OCI-LY3 (cell line): ENCODE results near the gene RASD1.

Experiments
- EZH2phosphoT487 ChIP-seq: fragments of 200-600 bp; shearing (Covaris generic); IDR thresholded peaks from 2 replicates; pipeline ENCODE4 v1.6.1; 2018; ENCODE audit warnings: antibody characterized with exemption, mixed run types, low read depth
- TF ChIP-seq, protein P1 (sequence below): fragments of 200-600, 300-600 bp; sonication (generic); IDR thresholded peaks from 2 replicates; pipeline ENCODE4 v1.5.1; 2014; ENCODE audit warnings: antibody characterized with exemption, low read length, low read depth

DNA sequence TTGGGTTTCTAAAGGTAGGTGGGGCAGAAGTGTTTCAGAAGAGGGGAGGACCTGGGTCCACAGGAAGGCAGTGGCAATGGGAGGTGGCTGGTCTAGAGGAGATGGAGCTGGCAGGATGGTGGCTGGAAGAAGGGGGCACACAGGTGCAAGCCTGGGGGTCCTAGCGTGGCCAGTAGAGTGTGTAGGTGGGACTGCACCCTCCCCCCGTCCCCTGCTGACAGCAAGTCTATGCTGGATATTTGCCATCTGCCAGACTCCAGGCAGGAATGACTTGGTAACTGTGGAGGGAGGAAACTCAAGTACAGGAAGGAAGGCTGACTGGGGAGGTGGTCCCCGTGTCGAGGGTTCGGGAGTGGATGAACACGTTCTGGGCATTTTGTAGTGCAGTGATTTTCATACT is 10.8 kb downstream of the RASD1 start:
- TF ChIP-seq, protein P1, sequence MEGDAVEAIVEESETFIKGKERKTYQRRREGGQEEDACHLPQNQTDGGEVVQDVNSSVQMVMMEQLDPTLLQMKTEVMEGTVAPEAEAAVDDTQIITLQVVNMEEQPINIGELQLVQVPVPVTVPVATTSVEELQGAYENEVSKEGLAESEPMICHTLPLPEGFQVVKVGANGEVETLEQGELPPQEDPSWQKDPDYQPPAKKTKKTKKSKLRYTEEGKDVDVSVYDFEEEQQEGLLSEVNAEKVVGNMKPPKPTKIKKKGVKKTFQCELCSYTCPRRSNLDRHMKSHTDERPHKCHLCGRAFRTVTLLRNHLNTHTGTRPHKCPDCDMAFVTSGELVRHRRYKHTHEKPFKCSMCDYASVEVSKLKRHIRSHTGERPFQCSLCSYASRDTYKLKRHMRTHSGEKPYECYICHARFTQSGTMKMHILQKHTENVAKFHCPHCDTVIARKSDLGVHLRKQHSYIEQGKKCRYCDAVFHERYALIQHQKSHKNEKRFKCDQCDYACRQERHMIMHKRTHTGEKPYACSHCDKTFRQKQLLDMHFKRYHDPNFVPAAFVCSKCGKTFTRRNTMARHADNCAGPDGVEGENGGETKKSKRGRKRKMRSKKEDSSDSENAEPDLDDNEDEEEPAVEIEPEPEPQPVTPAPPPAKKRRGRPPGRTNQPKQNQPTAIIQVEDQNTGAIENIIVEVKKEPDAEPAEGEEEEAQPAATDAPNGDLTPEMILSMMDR: no peak
- no peak for TF ChIP-seq EZH2phosphoT487
